ENCODE measurements around the gene P2RX3.

Gene P2RX3

GRCh38 chr11:57345555-57346211 lies 7.5 kb downstream of the P2RX3 start:
- peak; percentile 70 for TF ChIP-seq CTCF (conservative IDR thresholded peaks at IDR 0.05; ENCODE audit: low read depth)
- no peak overlapping the region for H3K27ac ChIP-seq
- CTCF ChIA-PET, result interaction anchor here (0.5 to 1.7 kb wide), 10 partner anchors 53 to 299 kb away, joined by 3 to 13 read pairs (median 4); partner anchors contain the start of gene UBE2L6
- peak; percentile 90 for DNase-seq (ENCODE audit: low spot score)
- POLR2A ChIA-PET (ENCODE audit: low non-redundant PET), result no interaction called here

- no peak for DNase-seq (ENCODE audit: low spot score)
- no peak overlapping the region for H3K27ac ChIP-seq
- ChIA-PET POLR2A (ENCODE audit: low non-redundant PET) (no interaction called here), CTCF (interaction anchor here (1.5 kb wide), 1 partner anchor 297 kb away, joined by 3 read pairs; no protein-coding TSS in a partner anchor)
- TF ChIP-seq CTCF (conservative IDR thresholded peaks at IDR 0.05; ENCODE audit: low read depth), result no peak
These were observed 9.2 kb downstream of the P2RX3 start for GRCh38 chr11:57347336-57347735.

GRCh38 chr11:57348052-57348451 lies 9.9 kb downstream of the P2RX3 start:
- no peak for TF ChIP-seq CTCF (conservative IDR thresholded peaks at IDR 0.05; ENCODE audit: low read depth)
- POLR2A ChIA-PET (ENCODE audit: low non-redundant PET), result no interaction called here
- CTCF ChIA-PET, result interaction anchor here (1.1 to 1.5 kb wide), 2 partner anchors 131 to 296 kb away, joined by 3 read pairs; no protein-coding TSS in a partner anchor
- H3K27ac ChIP-seq, result no peak overlapping the region
- DNase-seq (ENCODE audit: low spot score), result no peak

GRCh38 chr11:57348636-57349313 lies 10.6 kb downstream of the P2RX3 start:
- TF ChIP-seq CTCF (conservative IDR thresholded peaks at IDR 0.05; ENCODE audit: low read depth), result no peak
- no peak for DNase-seq (ENCODE audit: low spot score)
- POLR2A ChIA-PET (ENCODE audit: low non-redundant PET), result interaction anchor here (0.7 kb wide), 1 partner anchor 21 kb away, joined by 7 read pairs; no protein-coding TSS in a partner anchor

DNA sequence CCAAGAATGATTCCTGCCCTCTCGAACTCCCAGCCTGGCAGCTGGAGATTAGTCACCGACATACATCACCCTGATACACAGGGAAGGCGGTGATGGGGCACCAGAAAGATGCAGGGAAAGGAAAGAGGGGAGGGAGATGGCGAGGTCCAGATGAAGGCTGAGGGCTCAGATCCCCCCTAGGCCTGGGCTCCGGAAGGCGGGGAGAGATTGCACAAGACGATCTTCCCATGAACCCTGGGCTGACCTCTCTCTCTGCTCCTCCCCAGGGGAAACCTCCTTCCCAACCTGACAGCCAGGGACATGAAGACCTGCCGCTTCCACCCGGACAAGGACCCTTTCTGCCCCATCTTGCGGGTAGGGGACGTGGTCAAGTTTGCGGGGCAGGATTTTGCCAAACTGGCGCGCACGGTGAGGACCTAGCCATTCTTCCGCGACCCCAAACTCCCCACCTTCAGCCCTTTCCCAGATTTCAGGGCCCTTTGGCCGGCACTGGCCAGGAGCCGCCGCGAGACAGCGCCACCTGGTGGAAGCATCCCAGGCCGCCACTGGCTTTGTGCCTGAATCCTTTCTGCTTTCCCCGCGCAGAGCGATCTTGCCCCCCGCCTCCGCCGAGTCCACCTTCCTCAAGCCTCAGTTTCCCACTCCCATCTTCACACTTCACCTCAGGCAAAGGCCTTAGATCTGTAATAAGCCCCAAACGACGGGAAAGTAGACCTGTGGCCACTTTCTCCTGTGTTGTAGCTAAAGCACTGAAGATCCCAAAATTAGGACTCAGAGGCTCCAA lies 11.5 kb downstream of the P2RX3 start:
- TF ChIP-seq CTCF (conservative IDR thresholded peaks at IDR 0.05; ENCODE audit: low read depth), result peak; percentile 85
- CTCF ChIA-PET, result interaction anchor here (0.5 to 1.0 kb wide), 13 partner anchors 11 to 1155 kb away, joined by 3 to 9 read pairs (median 3); no protein-coding TSS in a partner anchor
- H3K27ac ChIP-seq, result no peak overlapping the region
- peak; percentile 55 for DNase-seq (ENCODE audit: low spot score)
- POLR2A ChIA-PET (ENCODE audit: low non-redundant PET), result interaction anchor here (0.7 kb wide), 1 partner anchor 22 kb away, joined by 7 read pairs; no protein-coding TSS in a partner anchor

More at GRCh38 chr11:57348636-57349313, 10.6 kb downstream of the P2RX3 start:
- H3K27ac ChIP-seq, result no peak overlapping the region
- CTCF ChIA-PET, result interaction anchor here (0.6 to 1.5 kb wide), 5 partner anchors 129 to 470 kb away, joined by 3 to 5 read pairs (median 3); no protein-coding TSS in a partner anchor

DNA sequence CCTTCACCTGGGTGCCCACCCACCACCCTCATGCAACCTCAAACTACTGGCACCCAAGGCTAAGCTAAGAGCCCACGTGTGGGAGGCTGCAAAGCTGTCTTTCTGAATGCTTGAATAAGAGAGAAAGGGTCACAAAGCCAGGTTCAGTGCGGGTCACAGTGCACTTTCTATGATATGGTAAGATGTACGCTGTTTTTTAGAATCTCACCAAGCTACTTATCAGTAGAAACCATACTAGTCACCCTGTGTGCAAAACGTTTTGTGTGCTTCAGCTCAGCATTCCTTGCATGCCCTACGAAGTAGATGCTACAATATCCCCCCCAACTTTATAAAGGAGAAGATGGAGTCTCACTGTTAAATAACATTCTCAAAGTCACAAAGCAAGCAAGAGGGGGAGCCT lies 14.9 kb downstream of the P2RX3 start:
- ChIA-PET POLR2A (ENCODE audit: low non-redundant PET) (no interaction called here), CTCF (no interaction called here)
- no peak overlapping the region for H3K27ac ChIP-seq
- no peak for DNase-seq (ENCODE audit: low spot score)
- no peak for TF ChIP-seq CTCF (conservative IDR thresholded peaks at IDR 0.05; ENCODE audit: low read depth)
